ENCODE measurements around the gene ARHGEF25. TPM values are rescaled to one million over a fixed set of nuclear protein-coding genes. Genes with fewer than 3 reads are reported as not detected.

The ARHGEF25 gene
- total and polyA plus RNA-seq, 2 of the 13 experiments (the other 11 are each of a cell fraction or from before 2014, with no cell fraction given), result 11.5 to 12.5 TPM

DNA sequence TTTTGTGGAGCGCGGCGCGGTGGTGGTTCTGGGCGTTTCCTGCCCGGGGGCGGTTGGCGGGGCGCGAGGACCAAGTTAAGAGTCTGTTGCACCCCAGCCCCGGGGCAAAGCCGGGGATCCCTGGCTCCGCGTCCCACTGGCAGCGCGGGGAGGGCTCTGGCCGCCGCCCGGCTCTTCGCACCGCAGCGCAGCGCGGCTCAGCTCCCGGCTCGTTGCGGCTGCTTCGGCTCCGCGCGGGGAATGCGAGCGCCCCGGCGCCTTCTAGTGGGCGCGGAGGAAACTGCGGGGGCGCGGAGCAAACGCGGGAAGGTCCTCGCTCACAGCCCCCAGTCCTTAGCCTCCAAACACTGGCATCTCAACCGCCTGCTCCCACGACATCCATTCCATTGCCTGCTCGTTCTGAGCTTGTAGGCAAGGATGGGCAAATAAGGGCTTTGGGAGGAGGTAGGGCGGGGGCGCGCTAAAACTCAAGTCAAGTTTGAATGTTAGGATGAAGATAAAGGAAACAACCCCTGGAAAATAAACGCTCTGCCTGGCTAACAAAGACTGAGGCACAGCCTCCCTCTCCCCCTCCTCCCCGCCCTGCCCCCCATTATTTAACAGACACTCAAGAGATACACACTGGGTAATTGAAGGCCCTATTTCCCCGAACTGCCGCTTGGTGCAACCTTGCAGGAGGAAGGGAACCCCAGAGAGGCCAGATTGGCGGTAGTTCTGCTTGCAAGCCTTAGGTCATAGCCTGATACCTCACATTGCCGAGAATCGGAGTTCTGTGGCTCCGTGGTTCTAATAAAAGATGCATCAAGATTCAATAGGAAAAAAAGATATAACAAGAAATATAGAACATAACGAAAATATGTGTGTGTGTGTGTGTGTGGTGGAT, 22.0 kb downstream of the ARHGEF25 start, which contains the start of gene B4GALNT1 (continued):
- TF ChIP-seq, protein P1, sequence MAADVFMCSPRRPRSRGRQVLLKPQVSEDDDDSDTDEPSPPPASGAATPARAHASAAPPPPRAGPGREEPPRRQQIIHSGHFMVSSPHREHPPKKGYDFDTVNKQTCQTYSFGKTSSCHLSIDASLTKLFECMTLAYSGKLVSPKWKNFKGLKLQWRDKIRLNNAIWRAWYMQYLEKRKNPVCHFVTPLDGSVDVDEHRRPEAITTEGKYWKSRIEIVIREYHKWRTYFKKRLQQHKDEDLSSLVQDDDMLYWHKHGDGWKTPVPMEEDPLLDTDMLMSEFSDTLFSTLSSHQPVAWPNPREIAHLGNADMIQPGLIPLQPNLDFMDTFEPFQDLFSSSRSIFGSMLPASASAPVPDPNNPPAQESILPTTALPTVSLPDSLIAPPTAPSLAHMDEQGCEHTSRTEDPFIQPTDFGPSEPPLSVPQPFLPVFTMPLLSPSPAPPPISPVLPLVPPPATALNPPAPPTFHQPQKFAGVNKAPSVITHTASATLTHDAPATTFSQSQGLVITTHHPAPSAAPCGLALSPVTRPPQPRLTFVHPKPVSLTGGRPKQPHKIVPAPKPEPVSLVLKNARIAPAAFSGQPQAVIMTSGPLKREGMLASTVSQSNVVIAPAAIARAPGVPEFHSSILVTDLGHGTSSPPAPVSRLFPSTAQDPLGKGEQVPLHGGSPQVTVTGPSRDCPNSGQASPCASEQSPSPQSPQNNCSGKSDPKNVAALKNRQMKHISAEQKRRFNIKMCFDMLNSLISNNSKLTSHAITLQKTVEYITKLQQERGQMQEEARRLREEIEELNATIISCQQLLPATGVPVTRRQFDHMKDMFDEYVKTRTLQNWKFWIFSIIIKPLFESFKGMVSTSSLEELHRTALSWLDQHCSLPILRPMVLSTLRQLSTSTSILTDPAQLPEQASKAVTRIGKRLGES (CRISPR knock-in tag; IDR thresholded peaks at IDR 0.05; ENCODE audit: borderline replicate concordance), result no peak
- peak; percentile 43; the same call in 1 of the 2 replicates for TF ChIP-seq ZNF788 (CRISPR knock-in tag; IDR thresholded peaks at IDR 0.05; ENCODE audit: borderline replicate concordance)
- TF ChIP-seq MBD4 (IDR thresholded peaks at IDR 0.05; ENCODE audit: borderline replicate concordance, low read length), result no peak
- TF ChIP-seq SAP130 (CRISPR knock-in tag; IDR thresholded peaks at IDR 0.05; ENCODE audit: low read depth), result no peak; the same call in 1 of the 2 replicates
- TF ChIP-seq BHLHE40 (IDR thresholded peaks at IDR 0.05; ENCODE audit: low read length), result no peak
- TF ChIP-seq, protein P2, sequence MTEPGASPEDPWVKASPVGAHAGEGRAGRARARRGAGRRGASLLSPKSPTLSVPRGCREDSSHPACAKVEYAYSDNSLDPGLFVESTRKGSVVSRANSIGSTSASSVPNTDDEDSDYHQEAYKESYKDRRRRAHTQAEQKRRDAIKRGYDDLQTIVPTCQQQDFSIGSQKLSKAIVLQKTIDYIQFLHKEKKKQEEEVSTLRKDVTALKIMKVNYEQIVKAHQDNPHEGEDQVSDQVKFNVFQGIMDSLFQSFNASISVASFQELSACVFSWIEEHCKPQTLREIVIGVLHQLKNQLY (CRISPR knock-in tag; IDR thresholded peaks at IDR 0.05), result no peak
- TF ChIP-seq ARID2 (CRISPR knock-in tag; IDR thresholded peaks at IDR 0.05; ENCODE audit: borderline replicate concordance), result no peak
- TF ChIP-seq KDM4B (CRISPR knock-in tag; IDR thresholded peaks at IDR 0.05), result no peak
- TF ChIP-seq, protein P3, sequence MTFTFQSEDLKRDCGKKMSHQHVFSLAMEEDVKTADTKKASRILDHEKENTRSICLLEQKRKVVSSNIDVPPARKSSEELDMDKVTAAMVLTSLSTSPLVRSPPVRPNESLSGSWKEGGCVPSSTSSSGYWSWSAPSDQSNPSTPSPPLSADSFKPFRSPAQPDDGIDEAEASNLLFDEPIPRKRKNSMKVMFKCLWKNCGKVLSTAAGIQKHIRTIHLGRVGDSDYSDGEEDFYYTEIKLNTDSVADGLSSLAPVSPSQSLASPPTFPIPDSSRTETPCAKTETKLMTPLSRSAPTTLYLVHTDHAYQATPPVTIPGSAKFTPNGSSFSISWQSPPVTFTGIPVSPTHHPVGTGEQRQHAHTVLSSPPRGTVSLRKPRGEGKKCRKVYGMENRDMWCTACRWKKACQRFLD (CRISPR knock-in tag; IDR thresholded peaks at IDR 0.05; ENCODE audit: borderline replicate concordance), result peak; percentile 45; the same call in 1 of the 2 replicates
- no peak for TF ChIP-seq HDAC2 (CRISPR knock-in tag; IDR thresholded peaks at IDR 0.05)
- TF ChIP-seq ZNF12 (CRISPR knock-in tag; IDR thresholded peaks at IDR 0.05), result peak; percentile 69; the same call in 1 of the 2 replicates
- no peak for TF ChIP-seq ZNF282 (IDR thresholded peaks at IDR 0.05; ENCODE audit: partially characterized antibody)
- no peak for TF ChIP-seq NFIB (CRISPR knock-in tag; IDR thresholded peaks at IDR 0.05; ENCODE audit: borderline replicate concordance)
- TF ChIP-seq MIER3 (CRISPR knock-in tag; IDR thresholded peaks at IDR 0.05; ENCODE audit: borderline replicate concordance), result no peak
- no peak for TF ChIP-seq ZSCAN20 (CRISPR knock-in tag; IDR thresholded peaks at IDR 0.05; ENCODE audit: borderline replicate concordance)
- no peak for TF ChIP-seq RFXANK (CRISPR knock-in tag; IDR thresholded peaks at IDR 0.05)
- no peak for TF ChIP-seq SMARCC2 (IDR thresholded peaks at IDR 0.05)
- TF ChIP-seq, protein P4, sequence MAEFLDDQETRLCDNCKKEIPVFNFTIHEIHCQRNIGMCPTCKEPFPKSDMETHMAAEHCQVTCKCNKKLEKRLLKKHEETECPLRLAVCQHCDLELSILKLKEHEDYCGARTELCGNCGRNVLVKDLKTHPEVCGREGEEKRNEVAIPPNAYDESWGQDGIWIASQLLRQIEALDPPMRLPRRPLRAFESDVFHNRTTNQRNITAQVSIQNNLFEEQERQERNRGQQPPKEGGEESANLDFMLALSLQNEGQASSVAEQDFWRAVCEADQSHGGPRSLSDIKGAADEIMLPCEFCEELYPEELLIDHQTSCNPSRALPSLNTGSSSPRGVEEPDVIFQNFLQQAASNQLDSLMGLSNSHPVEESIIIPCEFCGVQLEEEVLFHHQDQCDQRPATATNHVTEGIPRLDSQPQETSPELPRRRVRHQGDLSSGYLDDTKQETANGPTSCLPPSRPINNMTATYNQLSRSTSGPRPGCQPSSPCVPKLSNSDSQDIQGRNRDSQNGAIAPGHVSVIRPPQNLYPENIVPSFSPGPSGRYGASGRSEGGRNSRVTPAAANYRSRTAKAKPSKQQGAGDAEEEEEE (CRISPR knock-in tag; IDR thresholded peaks at IDR 0.05; ENCODE audit: borderline replicate concordance), result no peak
- TF ChIP-seq, protein P5, sequence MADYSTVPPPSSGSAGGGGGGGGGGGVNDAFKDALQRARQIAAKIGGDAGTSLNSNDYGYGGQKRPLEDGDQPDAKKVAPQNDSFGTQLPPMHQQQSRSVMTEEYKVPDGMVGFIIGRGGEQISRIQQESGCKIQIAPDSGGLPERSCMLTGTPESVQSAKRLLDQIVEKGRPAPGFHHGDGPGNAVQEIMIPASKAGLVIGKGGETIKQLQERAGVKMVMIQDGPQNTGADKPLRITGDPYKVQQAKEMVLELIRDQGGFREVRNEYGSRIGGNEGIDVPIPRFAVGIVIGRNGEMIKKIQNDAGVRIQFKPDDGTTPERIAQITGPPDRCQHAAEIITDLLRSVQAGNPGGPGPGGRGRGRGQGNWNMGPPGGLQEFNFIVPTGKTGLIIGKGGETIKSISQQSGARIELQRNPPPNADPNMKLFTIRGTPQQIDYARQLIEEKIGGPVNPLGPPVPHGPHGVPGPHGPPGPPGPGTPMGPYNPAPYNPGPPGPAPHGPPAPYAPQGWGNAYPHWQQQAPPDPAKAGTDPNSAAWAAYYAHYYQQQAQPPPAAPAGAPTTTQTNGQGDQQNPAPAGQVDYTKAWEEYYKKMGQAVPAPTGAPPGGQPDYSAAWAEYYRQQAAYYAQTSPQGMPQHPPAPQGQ (CRISPR knock-in tag; IDR thresholded peaks at IDR 0.05; ENCODE audit: borderline replicate concordance), result no peak
- TF ChIP-seq ZFP82 (CRISPR knock-in tag; IDR thresholded peaks at IDR 0.05; ENCODE audit: borderline replicate concordance), result peak; percentile 21; the same call in 1 of the 2 replicates
- TF ChIP-seq DR1 (CRISPR knock-in tag; IDR thresholded peaks at IDR 0.05), result no peak
